Right kidney (tissue), 9 donors: ENCODE measurements around the gene FCGR1A.
"Not testable (repeated sequence)": the region's sequence is repeated elsewhere in the genome, so short reads cannot be mapped to it uniquely, and the experiment has no call there.

Experiments
- DNase-seq: peaks from one replicate; pipeline ENCODE4 v3.0.0-alpha.2; 2016
- long read RNA-seq, 8 donors: transcript quantifications; one replicate each; lab custom pipeline, GENCODE V29; 2026

FCGR1A gene
- long read RNA-seq, donor 1 = 0 reads
- long read RNA-seq, donor 2 = 0 reads
- long read RNA-seq, donor 3 = 0 reads
- long read RNA-seq, donor 4 = 0 reads
- long read RNA-seq, donor 5 = 0 reads
- long read RNA-seq, donor 6, partial matches to known transcripts = 0 of 1 reads
- long read RNA-seq, donor 6, other reads (novel, unspliced or antisense) = 0 of 1 reads
- long read RNA-seq, donor 7, partial matches to known transcripts = 0 of 1 reads
- long read RNA-seq, donor 7, other reads (novel, unspliced or antisense) = 0 of 1 reads
- long read RNA-seq, donor 8 = 0 reads

DNA sequence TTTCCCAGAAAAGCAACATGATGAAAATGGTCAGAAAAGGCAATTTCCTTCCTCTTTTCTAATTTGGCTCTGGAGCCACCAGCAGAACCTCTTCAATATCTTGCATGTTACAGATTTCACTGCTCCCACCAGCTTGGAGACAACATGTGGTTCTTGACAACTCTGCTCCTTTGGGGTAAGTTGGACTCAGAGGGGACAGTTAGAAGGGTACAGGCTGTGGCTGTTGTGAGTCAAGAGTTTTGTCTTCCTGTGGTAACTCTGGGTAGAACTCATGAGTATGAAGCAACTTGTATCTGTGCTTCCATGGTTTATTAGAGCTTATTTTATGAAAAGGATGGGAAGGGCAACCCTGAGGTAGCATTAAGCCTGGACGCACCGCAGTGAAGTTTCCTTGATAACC is at the start of gene FCGR1A:
FCGR1A (plus strand) TSS at position 95 of the 400 bp plus-strand sequence; CDS start at position 145, 50 bp downstream.
- DNase-seq = not testable (repeated sequence)

DNA sequence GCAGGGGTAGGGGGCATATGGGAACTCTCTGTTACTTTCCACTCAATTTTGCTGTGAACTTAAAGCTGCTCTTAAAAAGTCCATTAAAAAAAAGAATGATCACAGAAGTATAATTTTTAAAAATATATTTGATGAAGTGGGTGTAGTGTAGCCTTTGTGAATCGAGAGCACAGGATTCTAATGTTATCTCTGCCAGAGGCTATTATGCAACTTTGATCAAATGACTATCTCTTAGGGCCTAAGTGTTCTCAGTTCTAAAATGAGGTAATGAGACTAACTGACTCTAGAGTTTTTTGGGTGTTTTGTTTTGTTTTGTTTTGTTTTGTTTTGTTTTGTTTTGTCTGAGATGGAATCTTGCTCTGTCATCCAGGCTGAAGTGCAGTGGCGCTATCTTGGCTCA is 49.7 kb upstream of the FCGR1A start:
- not testable (repeated sequence) for DNase-seq

DNA sequence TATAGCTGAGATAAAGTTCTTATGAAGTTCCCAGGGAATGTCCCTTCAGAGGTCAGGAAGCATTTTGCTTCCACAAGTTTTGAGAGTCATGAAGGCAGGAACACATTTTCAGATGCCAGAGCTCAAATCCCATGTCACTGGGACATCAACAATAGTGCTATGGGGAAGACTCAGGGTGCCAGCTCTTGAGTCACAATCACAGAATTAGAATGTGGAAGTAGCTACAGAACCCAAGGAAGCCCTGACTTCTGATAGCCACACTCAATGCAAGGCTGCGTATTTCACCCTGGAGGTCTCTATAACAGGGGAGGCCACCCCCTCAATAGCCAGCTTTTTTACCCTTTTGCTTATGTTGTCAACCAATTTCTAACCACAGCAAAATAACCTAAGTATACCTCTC is 47.8 kb upstream of the FCGR1A start:
- not testable (repeated sequence) for DNase-seq

DNA sequence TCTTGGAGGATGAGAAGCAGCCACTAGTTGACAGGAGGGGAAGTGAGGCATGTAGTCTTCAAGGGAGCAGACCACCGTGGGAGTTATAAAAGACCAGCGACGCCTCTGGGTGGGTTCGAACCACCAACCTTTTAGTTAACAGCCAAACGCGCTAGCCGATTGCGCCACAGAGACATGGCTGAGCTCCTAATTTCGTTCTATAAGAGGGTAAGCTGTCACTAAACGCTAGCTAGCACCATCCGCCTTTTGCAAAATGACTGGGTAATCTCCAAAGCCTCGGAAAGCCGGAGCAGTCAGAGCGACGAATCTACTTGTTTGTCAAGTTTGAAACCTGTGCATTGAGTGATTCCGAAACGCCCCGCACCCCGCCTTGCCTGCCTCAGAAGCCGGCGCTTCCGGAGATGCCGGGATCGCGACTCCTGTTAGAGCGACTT is 42.3 kb upstream of the FCGR1A start:
- DNase-seq = peak; percentile 12

DNA sequence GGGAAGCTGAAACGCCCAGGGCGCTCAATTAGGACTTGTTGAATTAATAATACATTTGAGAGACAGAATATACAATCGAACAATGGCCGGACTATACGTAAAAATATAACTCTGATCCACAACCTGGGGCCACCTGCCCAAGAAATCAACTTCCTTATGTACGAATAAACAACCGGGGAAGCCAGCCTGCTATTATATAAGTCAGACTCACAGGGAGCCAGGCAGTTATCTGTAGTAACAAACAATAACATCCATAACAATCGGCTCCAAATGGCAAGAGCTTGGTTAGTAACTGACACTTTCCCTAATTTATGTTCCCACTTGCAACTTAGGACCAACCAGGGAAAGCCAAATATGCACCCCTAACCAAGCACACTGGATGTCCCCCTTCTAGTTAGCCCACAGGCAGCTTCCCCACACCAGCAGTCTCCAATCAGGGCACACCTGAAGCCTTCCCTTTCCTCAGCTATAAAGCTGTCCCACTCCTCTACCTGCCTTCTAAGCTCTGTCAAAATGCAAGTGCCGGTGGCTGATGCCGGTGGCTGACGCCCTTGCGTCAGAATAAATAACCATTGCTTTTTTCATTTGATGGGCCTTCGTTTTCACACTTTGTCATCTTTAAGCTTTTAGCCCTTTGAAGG is 41.8 kb upstream of the FCGR1A start:
- not testable (repeated sequence) for DNase-seq

DNA sequence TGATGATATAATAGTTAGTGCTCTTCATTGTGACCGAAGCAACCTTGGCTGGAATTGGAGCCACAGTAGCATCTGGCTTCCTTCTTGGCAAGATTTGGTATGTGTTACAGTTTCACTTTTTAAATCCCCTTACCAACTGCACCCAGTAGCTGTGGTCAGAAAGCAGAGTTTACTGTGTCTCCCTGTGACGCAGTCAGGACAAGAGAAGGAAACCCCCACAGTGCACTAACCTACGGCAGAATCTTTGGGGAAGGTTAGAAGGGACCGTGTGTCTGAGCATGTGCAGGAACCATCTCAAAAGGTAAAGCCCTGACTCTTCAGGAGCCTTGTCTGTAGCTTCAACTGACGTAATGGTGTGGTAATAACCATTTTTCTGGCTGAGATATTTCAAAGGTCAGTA is 40.6 kb upstream of the FCGR1A start:
- DNase-seq = not testable (repeated sequence)

DNA sequence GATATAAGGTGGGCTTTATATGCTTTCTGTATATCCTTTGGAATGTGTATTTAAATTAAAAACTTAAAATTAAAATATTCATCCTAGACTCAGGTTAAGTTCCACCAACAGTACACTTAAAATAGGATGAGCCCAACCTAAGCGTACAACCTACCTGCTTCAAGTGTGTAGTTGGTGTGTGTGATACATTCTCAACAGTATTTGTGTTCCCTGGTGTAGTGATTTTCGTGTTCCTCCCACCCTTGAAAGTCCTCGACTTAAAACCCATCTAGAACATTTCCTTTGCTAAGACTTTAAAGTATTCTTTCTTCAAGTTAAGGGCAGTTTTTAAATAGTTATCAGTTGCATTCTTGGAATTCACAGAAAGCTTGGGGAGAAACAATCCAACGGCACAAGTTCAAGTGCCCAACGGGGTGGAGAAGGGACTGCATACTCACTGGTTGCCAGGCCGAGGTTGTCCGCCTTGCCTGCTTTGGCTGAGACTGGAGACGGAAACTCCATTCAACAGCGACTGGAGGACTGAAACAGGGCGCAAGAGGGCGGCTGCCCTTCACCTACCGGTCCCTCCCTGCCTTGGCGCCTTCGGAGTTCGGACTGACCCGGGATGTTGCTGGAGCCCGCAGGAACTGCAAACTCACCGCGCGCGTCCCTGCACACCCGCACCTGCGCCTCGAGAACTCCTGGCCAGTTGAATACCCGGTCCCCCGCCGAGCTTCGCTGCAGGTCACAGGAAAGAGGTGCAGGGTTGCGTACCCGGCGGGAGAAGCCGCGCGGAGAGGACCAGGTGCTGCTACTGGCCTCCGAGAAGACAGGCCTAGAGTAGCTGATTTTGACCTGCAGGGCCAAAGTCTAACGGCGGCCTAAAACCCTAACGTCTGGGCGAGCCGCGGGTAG is 35.8 kb upstream of the FCGR1A start:
- peak; percentile 51 for DNase-seq

DNA sequence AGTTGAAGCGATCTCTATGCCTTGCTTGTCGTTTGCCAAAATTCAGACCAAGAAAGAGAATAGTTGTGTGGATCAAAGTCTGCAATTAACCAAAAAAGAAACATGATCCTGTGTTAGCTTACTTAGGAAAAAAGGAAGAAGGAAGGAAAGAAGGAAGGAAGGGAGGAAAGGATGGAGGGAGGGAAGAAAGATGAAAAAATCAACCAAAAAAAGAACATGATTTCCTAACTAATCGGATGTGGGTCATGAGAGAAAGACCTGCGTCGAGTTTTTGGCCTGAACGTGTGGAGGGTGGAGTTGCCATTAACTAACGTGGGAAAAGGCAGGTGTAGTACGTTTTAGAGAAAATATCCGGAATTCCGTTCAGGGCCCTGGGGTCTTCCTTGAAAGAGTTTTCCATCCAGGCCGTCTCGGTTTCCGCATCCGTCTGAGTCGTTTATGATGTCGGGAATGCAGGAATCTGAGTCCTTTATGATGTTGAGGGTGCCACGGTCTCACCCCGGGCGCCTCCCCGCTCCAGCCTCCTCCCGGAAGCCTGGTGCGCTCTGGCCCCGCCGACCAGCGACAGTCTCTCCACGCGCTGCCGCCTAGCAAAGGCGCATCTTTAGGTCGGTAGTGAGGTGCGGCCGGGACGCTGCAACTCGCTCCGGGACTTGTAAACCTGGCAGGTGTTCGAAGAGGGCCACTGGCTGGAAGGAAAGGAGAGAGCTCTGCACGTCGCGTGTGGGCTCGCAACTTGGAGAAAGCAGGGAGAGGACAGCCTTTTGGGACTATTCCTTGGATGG is 34.9 kb upstream of the FCGR1A start:
- DNase-seq = peak; percentile 4

DNA sequence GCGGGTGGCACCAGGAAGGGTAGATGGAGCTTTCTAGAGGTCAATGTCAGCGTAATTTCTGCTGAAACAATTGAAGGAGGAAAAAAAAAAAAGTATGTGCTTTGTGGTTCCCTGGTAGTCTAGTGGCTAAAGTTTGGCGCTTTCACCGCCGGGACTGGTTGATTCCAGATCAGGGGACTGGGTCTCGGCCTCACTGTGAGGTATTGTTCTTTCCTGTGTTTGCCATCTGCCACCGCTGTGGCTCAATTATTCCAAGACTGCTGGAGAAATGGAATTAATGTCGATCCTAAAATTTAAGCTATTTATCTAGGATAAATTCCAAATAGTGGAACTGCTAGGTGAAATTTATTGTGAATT is 34.4 kb upstream of the FCGR1A start:
- peak; percentile 8 for DNase-seq

DNA sequence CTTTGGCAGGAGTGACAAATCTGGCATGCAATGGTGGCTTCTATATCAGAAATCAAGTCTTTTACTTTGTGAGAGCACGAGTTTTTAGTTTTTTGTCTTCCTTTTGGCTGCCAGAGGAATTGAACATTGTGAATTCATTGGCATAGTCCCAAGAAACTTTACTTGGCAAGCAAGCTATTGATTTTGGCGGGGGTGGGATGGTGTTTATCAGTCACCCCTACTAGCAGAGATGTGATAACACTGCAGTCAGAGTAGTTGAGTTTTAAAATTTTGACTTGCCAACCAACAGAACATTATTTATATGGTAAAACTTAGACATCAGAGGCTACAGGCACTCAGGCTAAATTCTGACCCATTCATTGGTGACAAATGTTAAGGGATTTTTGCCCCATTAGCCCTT is 31.9 kb upstream of the FCGR1A start:
- not testable (repeated sequence) for DNase-seq

DNA sequence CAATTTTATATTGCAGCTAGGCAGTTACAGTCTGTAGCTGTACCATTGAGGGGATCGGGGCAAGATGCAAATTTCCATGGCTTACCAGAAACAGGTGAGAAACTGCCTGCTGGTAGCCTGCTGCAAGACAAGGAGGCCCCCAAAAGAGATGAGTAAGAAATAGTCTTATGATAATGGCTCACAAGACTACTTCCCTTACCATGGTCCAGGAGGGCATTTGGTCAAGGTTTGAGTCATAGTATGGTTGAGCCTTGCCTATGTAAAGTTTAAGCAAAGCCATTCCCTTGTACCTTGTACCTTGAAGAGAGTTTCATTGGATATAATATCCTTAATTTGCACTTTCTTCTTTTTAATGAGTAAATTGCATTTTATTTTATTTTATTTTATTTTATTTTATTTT is 30.3 kb upstream of the FCGR1A start:
- not testable (repeated sequence) for DNase-seq

DNA sequence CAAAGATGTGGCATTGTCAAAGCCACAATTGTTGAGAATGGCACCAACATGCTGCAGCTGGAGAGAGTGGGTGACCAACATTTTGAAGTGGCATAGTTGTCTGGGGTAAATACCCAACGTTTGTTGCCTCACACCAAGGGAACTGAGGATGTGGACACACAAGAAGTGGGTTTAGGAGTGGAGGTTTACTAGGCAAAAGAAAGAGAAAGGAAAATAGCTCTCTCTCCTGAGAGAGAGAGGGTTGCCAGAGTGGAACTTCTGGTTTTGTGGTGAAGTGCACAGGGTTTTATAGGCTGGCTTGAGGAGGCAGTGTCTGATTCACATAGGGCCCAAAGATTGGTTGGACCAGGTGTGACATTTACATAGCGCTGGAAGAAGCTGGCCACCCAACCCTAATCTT is 29.0 kb upstream of the FCGR1A start:
- DNase-seq = not testable (repeated sequence)

DNA sequence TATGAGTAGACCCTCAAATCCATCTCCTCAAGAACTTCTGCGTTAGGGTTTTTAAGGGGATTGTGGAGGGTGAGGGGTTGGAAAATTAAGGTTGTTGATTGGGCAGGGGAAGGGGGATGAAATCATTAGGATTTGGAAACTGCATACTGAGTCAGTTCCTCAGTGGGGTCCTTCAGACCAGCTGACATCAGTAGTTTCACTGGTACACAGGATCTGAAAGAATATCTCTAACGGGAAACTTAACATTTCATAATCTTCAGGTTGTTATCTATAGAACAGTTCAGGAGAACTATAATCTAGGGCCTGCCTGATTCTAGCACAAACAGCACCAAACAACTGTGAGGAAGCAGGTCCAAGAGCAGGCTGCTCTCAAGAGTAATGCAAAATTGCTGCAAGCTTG is 27.2 kb upstream of the FCGR1A start:
- DNase-seq = not testable (repeated sequence)

DNA sequence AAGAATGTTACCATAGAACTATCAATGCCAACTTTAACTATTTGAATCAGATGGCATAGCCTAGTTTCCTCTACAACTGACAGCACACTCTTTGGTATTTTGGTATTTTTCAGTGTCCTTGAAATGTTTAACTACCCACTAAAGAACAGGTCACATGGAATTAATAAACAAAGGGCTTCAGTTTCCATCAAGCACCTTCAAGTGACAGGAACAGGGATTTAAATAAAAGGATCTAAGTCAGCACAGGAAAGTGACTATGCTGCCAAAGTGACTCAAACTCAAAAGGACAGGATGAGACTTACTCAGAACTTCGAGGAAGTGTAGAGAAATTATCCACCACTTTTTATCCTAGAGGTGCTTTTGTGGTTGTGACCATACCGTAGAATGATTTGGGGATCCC is 20.2 kb upstream of the FCGR1A start:
- not testable (repeated sequence) for DNase-seq

DNA sequence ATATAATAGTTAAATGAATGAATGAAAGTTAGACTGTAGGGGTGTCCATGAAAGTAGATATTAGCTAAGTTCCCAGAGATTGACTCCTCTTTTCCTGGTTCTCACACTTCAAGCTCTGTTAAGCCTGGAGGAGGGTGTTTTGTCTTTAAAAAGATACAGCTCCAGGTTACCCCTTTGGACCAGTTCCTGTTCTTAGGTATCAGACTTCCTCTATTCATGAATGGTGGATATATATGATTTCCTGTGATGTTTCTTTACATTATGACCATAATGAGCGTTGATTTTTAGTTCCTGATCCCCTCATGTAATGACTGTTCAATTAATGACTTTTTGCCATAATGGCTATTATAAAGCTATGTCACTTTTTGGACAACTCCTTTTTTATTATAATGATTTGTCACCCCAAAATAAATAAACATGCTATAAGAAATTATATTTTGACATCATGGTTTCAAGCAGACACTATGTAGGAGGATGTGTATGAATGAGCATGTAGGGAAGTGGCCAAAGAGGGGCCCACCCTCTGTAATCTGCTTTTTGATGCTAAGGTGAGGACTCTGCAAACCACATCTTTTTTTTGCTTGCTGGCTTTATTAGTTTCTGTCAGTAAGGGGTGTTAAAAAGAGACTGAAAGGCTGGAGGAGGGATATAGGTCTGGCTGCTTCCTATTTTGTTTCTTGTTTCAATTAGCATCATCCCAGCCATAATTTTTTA is 18.2 kb upstream of the FCGR1A start:
- not testable (repeated sequence) for DNase-seq

DNA sequence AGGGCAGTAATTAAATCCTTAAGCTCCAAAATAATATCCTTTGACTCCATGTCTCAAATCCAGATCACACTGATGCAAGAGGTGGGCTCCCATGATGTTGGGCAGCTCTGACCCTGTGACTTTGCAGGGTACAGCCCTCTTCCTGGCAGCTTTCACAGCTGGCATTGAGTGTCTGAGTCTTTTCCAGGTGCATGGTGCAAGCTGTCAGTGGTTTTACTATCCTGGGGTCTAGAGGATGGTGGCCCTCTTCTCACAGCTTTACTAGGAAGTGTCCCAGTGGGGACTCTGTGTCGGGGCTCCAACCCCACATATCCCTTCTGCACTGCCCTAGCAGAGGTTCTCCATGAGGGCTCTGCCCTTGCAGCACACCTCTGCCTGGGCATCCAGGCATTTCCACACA is 16.3 kb upstream of the FCGR1A start:
- DNase-seq = not testable (repeated sequence)

DNA sequence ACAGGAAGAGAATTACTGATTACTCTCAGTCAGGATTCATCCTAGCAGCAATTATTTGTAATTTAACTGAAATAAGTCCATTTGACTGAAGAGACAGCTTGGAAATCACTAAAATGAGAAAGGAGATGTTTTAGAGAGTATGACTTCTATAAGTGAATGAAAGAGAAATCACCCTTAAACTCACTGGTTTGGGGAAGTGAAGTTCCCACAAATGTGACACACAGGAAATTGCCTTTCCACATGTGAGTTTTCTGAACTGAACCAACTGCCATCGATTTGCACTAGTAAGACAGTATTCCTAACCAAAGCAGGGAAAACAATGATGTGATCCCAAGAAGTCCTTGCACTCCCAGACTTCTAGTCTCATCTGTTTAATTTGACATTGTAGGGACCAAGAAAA is 13.3 kb upstream of the FCGR1A start:
- not testable (repeated sequence) for DNase-seq

DNA sequence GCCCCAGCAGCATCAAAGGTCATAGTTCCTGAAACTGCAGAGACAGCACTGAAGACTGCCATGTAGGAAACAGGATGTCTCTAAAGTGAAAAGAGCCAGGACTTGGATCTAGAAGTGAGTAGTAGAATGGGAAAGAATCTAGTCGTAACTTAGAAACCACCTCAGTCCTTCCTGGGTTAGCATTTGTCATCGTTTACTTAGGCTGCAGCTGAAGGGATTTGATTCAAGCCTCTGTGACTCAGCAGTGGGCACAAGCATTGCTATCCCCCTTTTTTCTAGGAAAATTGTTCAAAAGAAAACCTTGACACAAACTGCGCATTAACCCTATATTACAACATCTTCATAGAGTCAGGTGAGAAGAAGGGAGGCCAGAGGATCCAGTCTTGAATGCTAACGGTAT is 11.8 kb upstream of the FCGR1A start:
- DNase-seq = not testable (repeated sequence)

DNA sequence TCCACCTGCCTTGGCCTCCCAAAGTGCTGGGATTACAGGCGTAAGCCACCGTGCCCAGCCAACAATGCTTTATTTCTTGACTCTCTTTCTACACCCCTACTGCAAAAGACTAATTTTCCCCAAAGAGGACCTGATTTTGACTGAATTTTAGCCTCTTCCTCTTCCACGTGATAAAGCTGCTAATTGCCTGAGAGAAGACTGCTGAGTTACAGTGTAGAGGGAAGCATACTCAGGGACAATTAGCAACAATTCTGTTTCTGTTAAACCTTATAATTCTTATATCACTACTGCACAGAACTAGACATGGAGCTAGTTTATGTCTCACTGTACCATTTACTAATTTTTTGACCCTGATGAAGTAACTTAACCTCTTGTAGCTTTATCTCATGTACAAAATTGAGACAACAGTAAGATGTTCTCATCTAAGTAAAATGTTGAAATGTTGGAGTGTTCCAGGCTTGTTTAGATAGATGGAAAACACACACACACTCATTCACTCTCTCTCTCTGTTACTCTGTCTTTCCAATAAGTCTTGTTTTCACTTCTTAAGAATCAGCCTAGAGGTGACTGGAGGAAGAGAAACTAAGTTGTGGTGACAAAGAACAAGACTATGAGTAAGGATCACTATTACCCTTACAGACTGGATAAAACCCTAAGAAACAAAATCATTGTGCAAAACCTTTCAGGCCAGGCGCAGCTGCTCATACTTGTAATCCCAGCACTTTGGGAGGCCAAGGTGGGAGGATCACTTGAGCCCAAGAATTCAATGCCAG is 10.7 kb upstream of the FCGR1A start:
- DNase-seq = not testable (repeated sequence)

DNA sequence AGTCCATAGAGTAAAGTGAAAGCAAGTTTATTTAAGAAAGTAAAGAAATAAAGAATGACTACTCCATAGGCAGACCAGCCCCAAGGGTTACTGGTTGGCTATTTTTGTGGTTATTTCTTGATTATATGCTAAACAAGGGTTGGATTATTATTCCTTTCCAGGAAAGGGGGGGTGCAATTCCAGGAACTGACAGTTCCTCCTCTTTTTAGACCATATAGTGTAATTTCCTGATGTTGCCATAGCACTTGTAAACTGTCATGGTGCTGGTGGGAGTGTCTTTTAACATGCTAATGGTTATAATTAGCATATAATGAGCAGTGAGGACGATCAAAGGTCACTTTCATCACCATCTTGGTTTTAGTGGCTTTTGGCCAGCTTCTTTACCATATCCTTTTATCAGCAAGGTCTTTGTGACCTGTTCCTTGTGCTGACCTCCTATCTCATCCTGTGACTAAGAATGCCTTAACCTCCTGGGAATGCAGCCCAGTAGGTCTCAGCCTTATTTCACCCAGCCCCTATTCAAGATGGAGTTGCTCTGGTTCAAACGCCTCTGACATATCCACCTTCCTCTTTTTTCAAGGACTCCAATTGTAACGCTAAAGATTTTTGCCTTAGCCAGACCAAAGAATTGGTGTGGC is 6.9 kb upstream of the FCGR1A start:
- not testable (repeated sequence) for DNase-seq
